Stimulated activated CD8-positive, alpha-beta memory T cell treated with anti-CD3 and anti-CD28 coated beads, Interleukin-7, amount 100 ng/mL, for 48 hours (primary cell): Measurements from ENCODE around the gene GPX7.

Experiments used
- DNase-seq, 2 donors: peaks; one replicate each; pipeline ENCODE4 v3.0.0-alpha.2; 2020; ENCODE audit warnings: low read depth in 1 of 2; ENCODE audit errors: extremely low read depth in 1 of 2

The GPX7 gene

GRCh38 chr1:52627028-52627427 lies 24.9 kb downstream of the GPX7 start:
- DNase-seq: no peak

- DNase-seq: no peak
Measured at GRCh38 chr1:52628614-52629324, 26.6 kb downstream of the GPX7 start.

- DNase-seq: no peak
Measured at GRCh38 chr1:52629325-52629643, 27.1 kb downstream of the GPX7 start.

GRCh38 chr1:52629667-52630066 lies 27.5 kb downstream of the GPX7 start:
- no peak for DNase-seq

- no peak for DNase-seq
Measured at GRCh38 chr1:52631759-52632331, 29.7 kb downstream of the GPX7 start.

- DNase-seq: peak in 1 of 2 donors; percentile 37
Measured at GRCh38 chr1:52632732-52633290, 30.6 kb downstream of the GPX7 start, which contains the start of gene SHISAL2A. TSS of gene SHISAL2A (plus strand) at chr1:52633168. CDS start at chr1:52633494, 326 bp downstream.

GRCh38 chr1:52633291-52633754 lies 31.2 kb downstream of the GPX7 start:
- no peak for DNase-seq

- DNase-seq: no peak
Measured at GRCh38 chr1:52634111-52634510, 31.9 kb downstream of the GPX7 start.

- DNase-seq: no peak
Measured at GRCh38 chr1:52635321-52636089, 33.3 kb downstream of the GPX7 start.

- peak; percentile 34 to 67 for DNase-seq
Measured at GRCh38 chr1:52636721-52637695, 34.8 kb downstream of the GPX7 start.

- no peak for DNase-seq
Measured at GRCh38 chr1:52637946-52638345, 35.8 kb downstream of the GPX7 start.

GRCh38 chr1:52640697-52641096 lies 38.5 kb downstream of the GPX7 start:
- no peak for DNase-seq

- no peak for DNase-seq
Measured at GRCh38 chr1:52641307-52641706, 39.1 kb downstream of the GPX7 start.

- no peak for DNase-seq
Measured at GRCh38 chr1:52645261-52645660, 43.1 kb downstream of the GPX7 start.

GRCh38 chr1:52651904-52652303 lies 49.7 kb downstream of the GPX7 start:
- no peak for DNase-seq

GRCh38 chr1:52653207-52653849 lies 51.2 kb downstream of the GPX7 start:
- no peak for DNase-seq

GRCh38 chr1:52654063-52654462 lies 51.9 kb downstream of the GPX7 start:
- no peak for DNase-seq

GRCh38 chr1:52657702-52658101 lies 55.5 kb downstream of the GPX7 start:
- DNase-seq: no peak
